WTC11 (cell line): Measurements from ENCODE around the gene DNAH8. TPM values are rescaled to one million over a fixed set of nuclear protein-coding genes. Genes with fewer than 3 reads are reported as not detected.

Experiments
- ATAC-seq: fragments of 200-7000 bp; cut with Tn5 transposase; 2 replicates; pipeline ENCODE4 v1.10.0; 2021; ENCODE audit warnings: mild to moderate bottlenecking, moderate library complexity
- CTCF ChIA-PET: fragments of 300-600 bp; sonication (Branson Sonifier 250); formaldehyde crosslinking; loops from one replicate; lab custom pipeline; 2021; ENCODE audit warnings: antibody characterized with exemption; lab: Charles Lee
- POLR2A ChIA-PET: fragments of 350-600 bp; sonication (Branson Sonifier 250); formaldehyde crosslinking; loops from one replicate; lab custom pipeline; 2021; ENCODE audit warnings: antibody characterized with exemption; lab: Charles Lee
- DNase-seq: peaks from one replicate; pipeline ENCODE4 v3.0.0; 2021; ENCODE audit warnings: low spot score
- H3K27ac Mint-ChIP-seq: 2 replicates; pipeline ENCODE4 v1.8.0; 2021; ENCODE audit warnings: mixed read lengths
- H3K27me3 Mint-ChIP-seq: 2 replicates; pipeline ENCODE4 v1.8.0; 2021; ENCODE audit warnings: low read depth, mild to moderate bottlenecking, moderate library complexity, mixed read lengths
- H3K36me3 Mint-ChIP-seq: 2 replicates; pipeline ENCODE4 v1.8.0; 2021; ENCODE audit warnings: mixed read lengths
- H3K4me1 Mint-ChIP-seq: 2 replicates; pipeline ENCODE4 v1.8.0; 2022; ENCODE audit warnings: mixed read lengths
- H3K4me3 Mint-ChIP-seq: 2 replicates; pipeline ENCODE4 v1.8.0; 2021; ENCODE audit warnings: mild to moderate bottlenecking, moderate library complexity, mixed read lengths
- H3K9me3 Mint-ChIP-seq: 2 replicates; pipeline ENCODE4 v1.8.0; 2021; ENCODE audit warnings: mixed read lengths
- ATF2 ChIP-seq: sonication (generic); formaldehyde crosslinking; IDR thresholded peaks from 2 replicates; pipeline ENCODE4 v1.8.1; 2022; ENCODE audit warnings: low read depth, missing genetic modification reagents, borderline replicate concordance
- ATF3 ChIP-seq: sonication (generic); formaldehyde crosslinking; conservative IDR thresholded peaks from 2 replicates; pipeline ENCODE4 v1.8.1; 2022; ENCODE audit warnings: mild to moderate bottlenecking, missing genetic modification reagents
- CREB1 ChIP-seq: sonication (generic); formaldehyde crosslinking; IDR thresholded peaks from 2 replicates; pipeline ENCODE4 v1.8.0; 2023; ENCODE audit warnings: mild to moderate bottlenecking, missing genetic modification reagents
- CTCF ChIP-seq: fragments of 200-600 bp; IDR thresholded peaks from 2 replicates; pipeline ENCODE4 v1.8.0; 2022; ENCODE audit warnings: antibody characterized with exemption
- ELF4 ChIP-seq: sonication (generic); formaldehyde crosslinking; IDR thresholded peaks from 2 replicates; pipeline ENCODE4 v1.8.1; 2022; ENCODE audit warnings: low read depth, mild to moderate bottlenecking, moderate library complexity, missing genetic modification reagents
- ESRRA ChIP-seq: sonication (generic); formaldehyde crosslinking; IDR thresholded peaks from 2 replicates; pipeline ENCODE4 v1.8.1; 2022; ENCODE audit warnings: mild to moderate bottlenecking, missing genetic modification reagents, borderline replicate concordance
- FOXP1 ChIP-seq: sonication (generic); formaldehyde crosslinking; IDR thresholded peaks from 2 replicates; pipeline ENCODE4 v1.8.0; 2022; ENCODE audit warnings: missing genetic modification reagents, mild to moderate bottlenecking, moderate library complexity, borderline replicate concordance
- GABPB1 ChIP-seq: sonication (generic); formaldehyde crosslinking; IDR thresholded peaks from 2 replicates; pipeline ENCODE4 v1.8.1; 2023; ENCODE audit warnings: mild to moderate bottlenecking, missing genetic modification reagents
- GRHL2 ChIP-seq: fragments of 250-450 bp; sonication (Bioruptor Pico); IDR thresholded peaks from 2 replicates; pipeline ENCODE4 v1.8.0; 2022; ENCODE audit warnings: mild to moderate bottlenecking, moderate library complexity; ENCODE audit not compliant: insufficient replicate concordance, severe bottlenecking
- GTF2I ChIP-seq: fragments of 250-450 bp; sonication (Bioruptor Pico); conservative IDR thresholded peaks from 2 replicates; pipeline ENCODE4 v1.4.0; 2021; ENCODE audit warnings: mild to moderate bottlenecking
- IRF1 ChIP-seq: sonication (generic); formaldehyde crosslinking; IDR thresholded peaks from 2 replicates; pipeline ENCODE4 v1.8.0; 2023; ENCODE audit warnings: missing genetic modification reagents
- JUN ChIP-seq: sonication (generic); formaldehyde crosslinking; IDR thresholded peaks from 2 replicates; pipeline ENCODE4 v1.8.0; 2023; ENCODE audit warnings: mild to moderate bottlenecking, missing genetic modification reagents
- MAX ChIP-seq: sonication (generic); formaldehyde crosslinking; IDR thresholded peaks from 2 replicates; pipeline ENCODE4 v1.8.0; 2022; ENCODE audit warnings: mild to moderate bottlenecking, missing genetic modification reagents
- NFE2L1 ChIP-seq: sonication (generic); formaldehyde crosslinking; IDR thresholded peaks from 2 replicates; pipeline ENCODE4 v1.8.1; 2023; ENCODE audit warnings: missing genetic modification reagents
- NR3C1 ChIP-seq: sonication (generic); formaldehyde crosslinking; conservative IDR thresholded peaks from 2 replicates; pipeline ENCODE4 v1.8.1; 2023; ENCODE audit warnings: low read depth, mild to moderate bottlenecking, missing genetic modification reagents
- SMAD4 ChIP-seq: sonication (generic); formaldehyde crosslinking; IDR thresholded peaks from 2 replicates; pipeline ENCODE4 v1.8.0; 2022; ENCODE audit warnings: mild to moderate bottlenecking, missing genetic modification reagents
- SP1 ChIP-seq: sonication (generic); formaldehyde crosslinking; conservative IDR thresholded peaks from 2 replicates; pipeline ENCODE4 v1.8.1; 2022; ENCODE audit warnings: missing genetic modification reagents
- TEAD4 ChIP-seq: sonication (generic); formaldehyde crosslinking; IDR thresholded peaks from 2 replicates; pipeline ENCODE4 v1.8.0; 2022; ENCODE audit warnings: mild to moderate bottlenecking, missing genetic modification reagents
- TP53 ChIP-seq: sonication (generic); formaldehyde crosslinking; IDR thresholded peaks from 2 replicates; pipeline ENCODE4 v1.8.1; 2023; ENCODE audit warnings: mild to moderate bottlenecking, missing genetic modification reagents
- USF2 ChIP-seq: sonication (generic); formaldehyde crosslinking; IDR thresholded peaks from 2 replicates; pipeline ENCODE4 v1.8.1; 2023; ENCODE audit warnings: mild to moderate bottlenecking, missing genetic modification reagents, moderate library complexity
- ZMAT4 ChIP-seq: fragments of 250-450 bp; sonication (Bioruptor Pico); IDR thresholded peaks from 2 replicates; pipeline ENCODE4 v1.9.0; 2021; ENCODE audit warnings: mild to moderate bottlenecking
- ZNF317 ChIP-seq: sonication (generic); formaldehyde crosslinking; IDR thresholded peaks from 2 replicates; pipeline ENCODE4 v1.8.1; 2023; ENCODE audit warnings: low read depth, mild to moderate bottlenecking, moderate library complexity, missing genetic modification reagents, borderline replicate concordance
- ZNF423 ChIP-seq: fragments of 250-450 bp; sonication (Bioruptor Pico); IDR thresholded peaks from 2 replicates; pipeline ENCODE4 v2.1.2; 2022; ENCODE audit warnings: mild to moderate bottlenecking, moderate library complexity
- ZNF425 ChIP-seq: fragments of 250-450 bp; sonication (Bioruptor Pico); conservative IDR thresholded peaks from 2 replicates; pipeline ENCODE4 v1.9.0; 2021; ENCODE audit warnings: mild to moderate bottlenecking
- ZNF671 ChIP-seq: fragments of 250-450 bp; sonication (Bioruptor Pico); IDR thresholded peaks from 2 replicates; pipeline ENCODE4 v1.8.0; 2021; ENCODE audit warnings: mild to moderate bottlenecking
- ZSCAN18 ChIP-seq: fragments of 250-450 bp; sonication (Bioruptor Pico); IDR thresholded peaks from 2 replicates; pipeline ENCODE4 v2.1.2; 2022; ENCODE audit warnings: mild to moderate bottlenecking, moderate library complexity
- total RNA-seq: library from RNA; stranded (reverse); gene quantifications from 3 replicates; pipeline ENCODE4 v1.2.3, GENCODE V29; 2021

The DNAH8 gene
- total RNA-seq, 1 experiment from 2014 or later: 0.02 TPM

- TF ChIP-seq ATF3 (CRISPR knock-in tag): no peak
- no peak for TF ChIP-seq MAX (CRISPR knock-in tag)
- TF ChIP-seq CTCF: no peak
- no peak for TF ChIP-seq NR3C1
- TF ChIP-seq ESRRA (CRISPR knock-in tag): no peak
- no peak for TF ChIP-seq ATF2 (CRISPR knock-in tag)
- no peak for TF ChIP-seq SMAD4
- TF ChIP-seq ZMAT4 (CRISPR knock-in tag): no peak
- TF ChIP-seq GTF2I (CRISPR knock-in tag): no peak
- no peak for TF ChIP-seq SP1 (CRISPR knock-in tag)
- TF ChIP-seq FOXP1 (CRISPR knock-in tag): no peak
- TF ChIP-seq GRHL2: no peak
- no peak for TF ChIP-seq NFE2L1 (CRISPR knock-in tag)
- no peak for TF ChIP-seq TEAD4
- no peak for TF ChIP-seq ZNF425 (CRISPR knock-in tag)
- H3K27me3 Mint-ChIP-seq: no peaks in the 10 kb centered on the region; the same call in 1 of the 2 replicates
- no peak overlapping the region for H3K4me3 Mint-ChIP-seq
- no peak overlapping the region for H3K27ac Mint-ChIP-seq
- no peaks in the 10 kb centered on the region for H3K36me3 Mint-ChIP-seq
- POLR2A ChIA-PET: no interaction called here
- DNase-seq: no peak
- no peaks in the 10 kb centered on the region for H3K9me3 Mint-ChIP-seq
- ATAC-seq: no peak
- CTCF ChIA-PET: no interaction called here
- H3K4me1 Mint-ChIP-seq: no peaks in the 10 kb centered on the region
These were observed 99.7 kb downstream of the DNAH8 start for GRCh38 chr6:38814761-38815160.

GRCh38 chr6:38815250-38815649 is 100.1 kb downstream of the DNAH8 start:
- Mint-ChIP-seq H3K27ac (no peak overlapping the region), H3K36me3 (no peaks in the 10 kb centered on the region), H3K9me3 (no peaks in the 10 kb centered on the region), H3K27me3 (no peaks in the 10 kb centered on the region; the same call in 1 of the 2 replicates), H3K4me3 (no peak overlapping the region), H3K4me1 (no peaks in the 10 kb centered on the region)
- ATAC-seq (no peak; the same call in 1 of the 2 replicates), DNase-seq (no peak)
- CTCF ChIA-PET: no interaction called here
- POLR2A ChIA-PET: no interaction called here
- no peak for TF ChIP-seq IRF1
- TF ChIP-seq ZNF423: no peak
- TF ChIP-seq USF2 (CRISPR knock-in tag): no peak
- TF ChIP-seq ZNF317 (CRISPR knock-in tag): no peak
- no peak for TF ChIP-seq JUN
- no peak for TF ChIP-seq ZSCAN18 (CRISPR knock-in tag)
- TF ChIP-seq ELF4: no peak
- TF ChIP-seq TP53 (CRISPR knock-in tag): no peak
- TF ChIP-seq GABPB1 (CRISPR knock-in tag): no peak
- no peak for TF ChIP-seq ZNF671
- no peak for TF ChIP-seq CREB1 (CRISPR knock-in tag)
- TF ChIP-seq NFE2L1 (CRISPR knock-in tag): no peak
- no peak for TF ChIP-seq MAX (CRISPR knock-in tag)
